NCI-H526 (cell line): ENCODE data around the gene APBA2.

Source experiments
- DNase-seq, 2 experiments: peaks; one replicate each; lab custom pipeline; 2025; lab: John Stamatoyannopoulos, UW

Gene APBA2

DNA sequence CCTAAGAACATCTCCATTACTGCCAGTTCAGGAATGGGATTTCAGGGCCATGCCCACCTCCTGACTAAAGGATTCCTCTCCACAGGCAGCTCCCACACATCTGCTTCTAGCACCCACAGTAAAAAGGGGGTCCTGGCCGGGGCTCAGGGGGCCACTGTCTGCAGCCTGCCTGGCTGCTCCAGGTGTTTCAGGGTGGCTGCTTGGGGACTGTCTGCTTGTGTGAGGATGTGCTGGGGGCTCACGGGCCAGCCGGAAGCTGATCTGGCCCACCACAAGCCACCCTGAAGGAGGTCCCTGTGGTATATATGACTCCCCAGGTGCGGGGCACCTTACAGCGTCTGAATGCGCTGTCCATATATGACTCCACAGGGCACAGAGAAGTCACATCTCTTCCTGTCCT, 248.5 kb downstream of the APBA2 start:
- no peak for DNase-seq

DNA sequence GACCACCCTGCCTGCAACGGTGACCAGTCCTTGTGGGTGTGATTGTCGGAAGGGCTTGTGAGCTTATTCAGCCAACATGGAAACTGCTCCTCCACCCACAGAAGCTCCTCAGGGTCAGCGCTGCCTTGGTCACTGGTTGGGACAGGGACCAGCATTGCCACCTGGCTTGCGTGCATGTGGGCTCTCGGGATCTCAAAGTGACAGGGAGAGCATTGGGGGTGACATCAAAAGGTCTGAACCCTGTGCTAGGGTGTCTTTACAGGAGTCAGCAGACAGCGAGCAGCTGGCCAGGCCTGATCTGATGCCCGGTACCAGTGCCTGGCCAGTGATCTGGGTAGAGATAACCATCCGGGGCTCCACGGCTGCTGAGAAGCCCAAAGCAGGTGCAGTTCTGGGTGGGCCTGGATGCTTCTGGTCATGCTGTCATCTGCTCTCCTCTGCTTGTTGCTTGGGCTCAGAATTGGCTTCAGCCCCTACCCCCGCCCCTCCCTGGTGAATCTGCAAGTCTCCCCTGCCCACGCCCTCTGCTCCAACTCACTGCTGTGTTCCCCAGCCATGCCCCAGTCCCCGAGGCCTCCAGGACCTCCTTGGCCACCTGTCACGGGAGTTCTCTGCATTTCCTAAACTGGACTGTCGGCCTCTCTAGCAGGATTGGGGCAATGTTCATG, 249.0 kb downstream of the APBA2 start:
- DNase-seq: no peak

DNA sequence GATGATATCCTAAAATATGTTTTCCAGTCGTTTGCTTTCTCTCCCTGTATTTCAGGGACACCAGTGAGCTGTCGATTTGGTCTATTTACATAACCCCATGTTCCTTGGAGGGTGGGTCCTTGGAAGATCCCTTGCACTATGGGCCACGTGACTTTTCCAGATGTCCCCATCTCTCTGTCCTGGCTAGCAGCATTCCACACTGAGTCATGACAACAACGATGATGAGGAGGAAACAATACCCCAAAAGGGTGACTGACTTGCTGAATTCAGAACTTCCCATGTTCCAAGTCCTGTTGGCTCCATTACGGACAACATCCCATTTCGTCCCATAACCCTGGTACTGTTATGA, 249.5 kb downstream of the APBA2 start:
- DNase-seq: no peak

- no peak for DNase-seq
These were observed 250.2 kb downstream of the APBA2 start for GRCh38 chr15:29135702-29136646.

DNA sequence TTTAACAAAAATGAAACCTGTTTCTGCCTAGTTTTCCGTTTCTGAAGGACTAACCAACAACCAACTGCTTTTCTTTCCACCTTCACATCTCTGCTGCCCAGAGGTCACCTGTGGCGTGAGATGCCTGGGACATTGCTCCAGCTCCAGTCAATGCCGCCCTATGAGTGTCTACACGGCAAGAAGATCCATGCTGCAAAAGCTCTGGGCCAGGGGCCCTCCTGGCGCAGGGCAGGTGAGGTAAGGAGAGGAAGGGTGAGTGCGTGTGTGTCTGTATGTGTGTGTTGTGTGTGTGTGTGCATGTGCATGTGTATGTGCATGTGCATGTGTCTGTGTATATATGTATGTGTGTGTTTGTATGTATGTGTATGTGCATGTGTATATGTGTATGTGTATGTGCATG, 252.5 kb downstream of the APBA2 start:
- DNase-seq: no peak

DNA sequence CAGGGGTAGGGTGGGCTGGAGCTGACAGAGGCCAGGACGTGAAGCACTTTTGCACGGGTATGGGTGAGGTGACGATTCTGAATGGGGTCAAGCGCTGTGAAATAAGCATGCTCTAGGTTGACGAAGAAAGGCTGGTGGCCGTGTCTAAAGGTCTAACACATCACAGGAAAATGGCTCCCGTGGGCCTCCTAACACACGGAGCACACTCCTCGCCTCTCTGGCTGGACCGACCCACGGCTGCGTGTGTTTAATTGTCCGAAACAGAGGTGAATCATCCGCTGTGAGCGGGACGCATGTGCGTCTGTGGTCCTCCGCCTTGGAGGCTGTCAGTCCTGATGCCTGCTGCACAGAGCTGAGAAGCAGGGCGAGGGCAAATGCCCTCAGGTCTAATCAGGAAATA, 253.3 kb downstream of the APBA2 start:
- no peak for DNase-seq

GRCh38 chr15:29139540-29140459, 254.0 kb downstream of the APBA2 start:
- DNase-seq: peak; percentile 20 to 82

GRCh38 chr15:29140475-29141307, 254.9 kb downstream of the APBA2 start:
- DNase-seq: no peak

DNA sequence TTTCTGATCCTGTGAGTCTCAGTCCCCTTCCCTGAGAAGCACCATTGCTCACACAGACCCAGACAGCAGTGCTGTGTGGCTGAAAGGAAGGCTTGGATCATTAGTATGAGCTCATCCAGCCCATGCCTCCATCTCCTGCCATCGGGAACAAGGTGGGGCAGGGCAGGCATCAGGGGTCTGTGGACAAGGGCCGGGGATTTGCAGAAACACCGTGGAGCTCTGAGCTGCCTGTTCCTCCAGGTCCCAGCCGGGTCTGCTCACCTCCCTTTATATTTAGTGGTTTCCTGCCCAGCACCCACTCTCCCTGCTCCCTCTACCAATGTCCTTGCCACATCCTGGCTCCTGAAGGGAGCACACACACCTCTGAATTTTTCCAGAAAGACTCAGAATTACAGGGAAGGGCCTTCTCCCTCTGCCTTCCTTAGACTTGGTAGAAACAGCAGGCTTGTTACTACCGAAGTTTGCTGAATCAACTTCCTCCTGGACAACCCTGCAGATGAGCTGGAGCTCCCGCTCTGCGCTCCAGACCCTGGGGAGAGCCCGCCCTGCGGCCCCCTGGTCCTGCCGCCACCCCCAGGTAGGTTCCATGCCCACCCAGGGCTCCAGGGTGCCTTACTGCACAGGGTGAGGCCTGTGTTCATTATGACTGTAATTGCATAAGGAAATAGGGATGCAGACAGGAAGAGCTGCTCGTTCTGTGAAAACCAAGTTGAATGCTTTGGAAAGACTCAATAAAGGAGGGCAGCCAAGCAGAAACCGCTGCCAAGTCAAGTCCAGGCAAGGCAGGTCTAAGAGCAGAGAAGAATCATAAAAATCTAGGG, 255.7 kb downstream of the APBA2 start:
- no peak for DNase-seq

GRCh38 chr15:29142129-29142747, 256.5 kb downstream of the APBA2 start:
- DNase-seq: no peak

GRCh38 chr15:29143293-29143692, 257.5 kb downstream of the APBA2 start:
- no peak for DNase-seq

- DNase-seq: no peak
These were observed 258.3 kb downstream of the APBA2 start for GRCh38 chr15:29143909-29144635.

GRCh38 chr15:29149738-29150075, 263.9 kb downstream of the APBA2 start:
- DNase-seq: no peak

GRCh38 chr15:29150515-29151483, 265.0 kb downstream of the APBA2 start:
- no peak for DNase-seq

DNA sequence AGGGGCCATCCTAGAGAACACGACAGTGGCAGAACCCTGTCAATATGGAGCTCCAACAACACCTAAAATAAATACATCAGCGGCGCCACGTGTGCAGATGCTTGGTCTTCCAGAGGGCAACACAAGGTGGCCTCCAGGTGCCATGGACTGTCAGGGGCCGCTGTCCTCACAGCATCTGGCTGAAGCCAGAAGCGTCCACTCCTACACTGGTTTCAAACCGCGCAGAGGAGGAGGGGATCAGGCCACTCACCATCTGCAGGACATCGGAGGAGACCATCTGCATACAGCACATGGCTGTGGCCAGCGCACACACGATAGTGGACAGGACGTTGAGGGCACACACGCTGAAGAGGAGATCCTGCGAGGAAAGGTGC, 265.7 kb downstream of the APBA2 start:
- no peak for DNase-seq

DNA sequence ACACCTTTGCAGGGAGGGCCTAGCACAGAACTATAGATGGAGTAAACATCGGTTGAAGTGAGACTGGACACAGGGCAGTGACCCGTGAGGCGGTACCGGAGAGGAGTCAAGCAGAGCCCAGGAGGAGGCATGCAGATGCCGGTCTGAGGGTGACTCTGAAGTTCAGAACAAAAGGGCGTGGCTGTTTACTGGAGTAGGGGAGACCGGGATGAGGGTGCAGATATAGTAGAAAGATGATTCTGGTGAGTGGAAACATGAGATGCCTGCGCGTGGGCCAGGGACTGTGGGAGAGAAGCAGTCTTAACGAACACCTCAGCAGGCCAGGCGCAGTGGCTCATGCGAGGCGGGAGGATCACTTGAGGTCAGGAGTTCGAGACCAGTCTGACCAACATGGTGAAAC, 270.7 kb downstream of the APBA2 start:
- no peak for DNase-seq

DNA sequence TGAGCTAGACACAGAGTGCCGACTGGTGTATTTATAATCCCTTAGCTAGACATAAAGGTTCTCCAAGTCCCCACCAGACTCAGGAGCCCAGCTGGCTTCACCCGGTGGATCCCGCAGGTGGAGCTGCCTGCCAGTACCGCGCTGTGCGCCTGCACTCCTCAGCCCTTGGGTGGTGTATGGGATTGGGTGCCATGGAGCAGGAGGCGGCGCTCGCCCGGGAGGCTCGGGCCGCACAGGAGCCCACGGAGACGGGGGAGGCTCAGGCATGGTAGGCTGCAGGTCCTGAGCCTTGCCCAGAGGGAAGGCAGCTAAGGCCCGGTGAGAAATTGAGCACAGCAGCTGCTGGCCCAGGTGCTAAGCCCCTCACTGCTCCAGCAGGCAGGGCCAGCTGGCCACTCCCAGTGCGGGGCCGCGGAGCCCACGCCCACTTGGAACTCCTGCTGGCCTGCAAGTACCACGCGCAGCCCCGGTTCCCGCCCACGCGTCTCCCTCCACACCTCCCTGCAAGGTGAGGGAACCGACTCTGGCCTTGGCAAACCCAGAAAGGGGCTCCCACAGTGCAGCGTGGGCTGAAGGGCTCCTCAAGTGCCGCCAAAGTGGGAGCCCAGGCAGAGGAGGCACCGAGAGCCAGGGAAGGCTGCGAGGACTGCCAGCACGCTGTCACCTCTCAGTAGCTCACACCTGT, 274.1 kb downstream of the APBA2 start:
- DNase-seq: no peak

DNA sequence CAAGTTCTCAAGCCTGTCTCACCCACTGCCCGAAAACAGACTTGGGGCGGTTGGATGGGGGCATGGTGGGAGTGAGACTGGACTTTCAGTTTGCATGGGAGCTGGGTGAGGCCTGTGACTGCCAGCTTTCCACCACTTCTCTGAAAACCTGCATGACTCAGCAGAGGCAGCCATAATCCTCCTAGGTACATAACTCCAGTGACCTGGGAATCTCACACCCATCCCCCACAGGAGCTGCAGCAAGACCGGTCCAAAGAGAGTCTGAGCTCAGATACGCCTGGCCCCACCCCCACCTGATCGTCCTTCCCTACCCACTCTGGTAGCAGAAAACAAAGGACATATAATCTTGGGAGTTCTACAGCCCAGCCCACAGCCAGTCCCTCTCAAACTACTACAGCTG, 276.6 kb downstream of the APBA2 start:
- DNase-seq: no peak
